Measurements from ENCODE around the gene SCNN1B.
"Not testable (repeated sequence)": the region's sequence is repeated elsewhere in the genome, so short reads cannot be mapped to it uniquely, and the experiment has no call there.

SCNN1B gene

GRCh38 chr16:23288726-23289512 is 13.2 kb upstream of the SCNN1B start:
- no peak for DNase-seq (ENCODE audit: low read depth)

GRCh38 chr16:23290189-23291062 is 11.7 kb upstream of the SCNN1B start:
- DNase-seq (ENCODE audit: low read depth), result no peak

GRCh38 chr16:23293016-23293415 is 9.1 kb upstream of the SCNN1B start:
- no peak for DNase-seq (ENCODE audit: low read depth)

- DNase-seq (ENCODE audit: low read depth), result no peak
Measured at GRCh38 chr16:23294260-23294659, 7.8 kb upstream of the SCNN1B start.

GRCh38 chr16:23296994-23297393 is 5.1 kb upstream of the SCNN1B start:
- DNase-seq (ENCODE audit: low read depth), result no peak

- no peak for DNase-seq (ENCODE audit: low read depth)
Measured at GRCh38 chr16:23298290-23298915, 3.7 kb upstream of the SCNN1B start.

GRCh38 chr16:23299815-23300214 is 2.3 kb upstream of the SCNN1B start:
- DNase-seq (ENCODE audit: low read depth), result not testable (repeated sequence)

GRCh38 chr16:23301251-23302044 is 654 bp upstream of the SCNN1B start:
- DNase-seq (ENCODE audit: low read depth), result no peak

GRCh38 chr16:23303685-23304084 is 1.6 kb downstream of the SCNN1B start:
- DNase-seq (ENCODE audit: low read depth), result no peak

GRCh38 chr16:23304620-23305019 is 2.5 kb downstream of the SCNN1B start:
- no peak for DNase-seq (ENCODE audit: low read depth)

- no peak for DNase-seq (ENCODE audit: low read depth)
Measured at GRCh38 chr16:23306199-23307100, 4.3 kb downstream of the SCNN1B start.

GRCh38 chr16:23310217-23310616 is 8.1 kb downstream of the SCNN1B start:
- DNase-seq (ENCODE audit: low read depth), result no peak

GRCh38 chr16:23310744-23311143 is 8.6 kb downstream of the SCNN1B start:
- DNase-seq (ENCODE audit: low read depth), result no peak

- DNase-seq (ENCODE audit: low read depth), result no peak
Measured at GRCh38 chr16:23316232-23316631, 14.1 kb downstream of the SCNN1B start.

- no peak for DNase-seq (ENCODE audit: low read depth)
Measured at GRCh38 chr16:23316634-23317265, 14.6 kb downstream of the SCNN1B start.

GRCh38 chr16:23317266-23317661 is 15.2 kb downstream of the SCNN1B start:
- no peak for DNase-seq (ENCODE audit: low read depth)

GRCh38 chr16:23317751-23318150 is 15.6 kb downstream of the SCNN1B start:
- no peak for DNase-seq (ENCODE audit: low read depth)

- DNase-seq (ENCODE audit: low read depth), result no peak
Measured at GRCh38 chr16:23318639-23319038, 16.5 kb downstream of the SCNN1B start.

GRCh38 chr16:23319861-23320615 is 17.9 kb downstream of the SCNN1B start:
- no peak for DNase-seq (ENCODE audit: low read depth)

- no peak for DNase-seq (ENCODE audit: low read depth)
Measured at GRCh38 chr16:23320693-23321092, 18.6 kb downstream of the SCNN1B start.

All from stimulated activated CD4-positive, alpha-beta T cell treated with anti-CD3 and anti-CD28 coated beads, Interleukin-2, amount 100 ng/mL, for 4 hours (primary cell).